ENCODE results near the gene VWA8.
"Not testable (repeated sequence)": the region's sequence is repeated elsewhere in the genome, so short reads cannot be mapped to it uniquely, and the experiment has no call there.

DNA sequence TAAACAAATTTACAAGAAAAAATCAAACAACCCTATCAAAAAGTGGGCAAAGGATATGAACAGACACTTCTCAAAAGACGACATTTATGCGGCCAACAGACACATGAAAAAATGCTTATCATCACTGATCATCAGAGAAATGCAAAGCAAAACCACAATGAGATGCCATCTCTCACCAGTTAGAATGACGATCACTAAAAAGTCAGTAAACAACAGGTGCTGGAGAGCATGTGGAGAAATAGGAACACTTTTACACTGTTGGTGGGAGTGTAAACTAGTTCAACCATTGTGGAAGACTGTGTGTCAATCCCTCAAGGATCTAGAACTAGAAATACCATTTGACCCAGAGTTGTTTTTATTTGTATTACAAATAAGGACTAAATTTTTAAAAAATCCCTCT, 215.4 kb downstream of the VWA8 start:
- TF ChIP-seq, protein P1, sequence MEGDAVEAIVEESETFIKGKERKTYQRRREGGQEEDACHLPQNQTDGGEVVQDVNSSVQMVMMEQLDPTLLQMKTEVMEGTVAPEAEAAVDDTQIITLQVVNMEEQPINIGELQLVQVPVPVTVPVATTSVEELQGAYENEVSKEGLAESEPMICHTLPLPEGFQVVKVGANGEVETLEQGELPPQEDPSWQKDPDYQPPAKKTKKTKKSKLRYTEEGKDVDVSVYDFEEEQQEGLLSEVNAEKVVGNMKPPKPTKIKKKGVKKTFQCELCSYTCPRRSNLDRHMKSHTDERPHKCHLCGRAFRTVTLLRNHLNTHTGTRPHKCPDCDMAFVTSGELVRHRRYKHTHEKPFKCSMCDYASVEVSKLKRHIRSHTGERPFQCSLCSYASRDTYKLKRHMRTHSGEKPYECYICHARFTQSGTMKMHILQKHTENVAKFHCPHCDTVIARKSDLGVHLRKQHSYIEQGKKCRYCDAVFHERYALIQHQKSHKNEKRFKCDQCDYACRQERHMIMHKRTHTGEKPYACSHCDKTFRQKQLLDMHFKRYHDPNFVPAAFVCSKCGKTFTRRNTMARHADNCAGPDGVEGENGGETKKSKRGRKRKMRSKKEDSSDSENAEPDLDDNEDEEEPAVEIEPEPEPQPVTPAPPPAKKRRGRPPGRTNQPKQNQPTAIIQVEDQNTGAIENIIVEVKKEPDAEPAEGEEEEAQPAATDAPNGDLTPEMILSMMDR (IDR thresholded peaks at IDR 0.05) = not testable (repeated sequence)
- TF ChIP-seq POLR2A, EP300, POLR2AphosphoS5 (IDR thresholded peaks at IDR 0.05): not testable (repeated sequence)
